Right hindlimb (tissue), 1 donor: Measurements from ENCODE around the gene PLA2G6.
A peak's percentile ranks its signal among the peaks of the same experiment; 100 is the strongest.
"Not testable (repeated sequence)": the region's sequence is repeated elsewhere in the genome, so short reads cannot be mapped to it uniquely, and the experiment has no call there.

Experiments used
- DNase-seq: peaks from one replicate; pipeline ENCODE4 v3.0.0-alpha.2; 2018

Gene PLA2G6

GRCh38 chr22:38129856-38130255 lies 51.8 kb downstream of the PLA2G6 start:
- no peak for DNase-seq

- DNase-seq: no peak
Observed at GRCh38 chr22:38129021-38129420, 52.6 kb downstream of the PLA2G6 start.

GRCh38 chr22:38127869-38128268 lies 53.8 kb downstream of the PLA2G6 start:
- no peak for DNase-seq

GRCh38 chr22:38126928-38127668 lies 54.5 kb downstream of the PLA2G6 start:
- DNase-seq: no peak

GRCh38 chr22:38125751-38126201 lies 55.9 kb downstream of the PLA2G6 start:
- no peak for DNase-seq

GRCh38 chr22:38125038-38125610 lies 56.5 kb downstream of the PLA2G6 start:
- no peak for DNase-seq

GRCh38 chr22:38124236-38124974 lies 57.2 kb downstream of the PLA2G6 start:
- no peak for DNase-seq

- DNase-seq: no peak
Observed at GRCh38 chr22:38122616-38123015, 59.0 kb downstream of the PLA2G6 start.

- DNase-seq: no peak
Observed at GRCh38 chr22:38120359-38121110, 61.1 kb downstream of the PLA2G6 start.

GRCh38 chr22:38118747-38119146 lies 62.9 kb downstream of the PLA2G6 start:
- DNase-seq: not testable (repeated sequence)

- DNase-seq: no peak
Observed at GRCh38 chr22:38118182-38118581, 63.4 kb downstream of the PLA2G6 start.

GRCh38 chr22:38117556-38117955 lies 64.1 kb downstream of the PLA2G6 start:
- DNase-seq: not testable (repeated sequence)

- DNase-seq: no peak
Observed at GRCh38 chr22:38115423-38116205, 66.0 kb downstream of the PLA2G6 start.

GRCh38 chr22:38114484-38115398 lies 66.9 kb downstream of the PLA2G6 start:
- DNase-seq: peak; percentile 86

GRCh38 chr22:38112381-38112780 lies 69.2 kb downstream of the PLA2G6 start:
- no peak for DNase-seq

GRCh38 chr22:38111925-38112355 lies 69.7 kb downstream of the PLA2G6 start:
- no peak for DNase-seq

GRCh38 chr22:38110863-38111852 lies 70.5 kb downstream of the PLA2G6 start:
- no peak for DNase-seq

GRCh38 chr22:38110008-38110862 lies 71.4 kb downstream of the PLA2G6 start, which contains the start of gene BAIAP2L2:
BAIAP2L2 (minus strand) TSS chr22:38110684; CDS start chr22:38110525, 159 bp downstream.
- DNase-seq: no peak
